HEK293 (cell line): ENCODE measurements around the gene ZC3HAV1L.

Source experiments
- CTCF ChIA-PET: fragments of 350-600 bp; formaldehyde crosslinking; extraction: SDS; loops from one replicate; lab custom pipeline; 2021; ENCODE audit warnings: antibody characterized with exemption; lab: Yijun Ruan, JAX
- POLR2A ChIA-PET: fragments of 300-600 bp; formaldehyde crosslinking; extraction: SDS; loops from one replicate; lab custom pipeline; 2020; ENCODE audit warnings: antibody characterized with exemption, inconsistent platforms; lab: Yijun Ruan, JAX
- H3K27ac ChIP-seq: fragments of 200-500 bp; sonication (Bioruptor generic); 2 replicates; pipeline ENCODE4 v1.5.1; 2014; ENCODE audit warnings: low read depth, low read length, control low read depth, inconsistent platforms; ENCODE audit errors: extremely low read depth
- H3K36me3 ChIP-seq, 2 experiments: fragments of 200-500 bp in 1 of 2; sonication (Bioruptor generic) in 1 of 2; 1 replicate in 1 of 2; 2 replicates in 1 of 2; pipeline ENCODE4 v1.5.1; 2014 to 2017; ENCODE audit warnings: inconsistent platforms in 2 of 2, low read length in 2 of 2; ENCODE audit not compliant: control insufficient read depth in 2 of 2, insufficient read depth in 1 of 2
- H3K4me1 ChIP-seq: fragments of 200-500 bp; sonication (Bioruptor generic); 2 replicates; pipeline ENCODE4 v1.5.1; 2014; ENCODE audit warnings: mild to moderate bottlenecking, low read length, inconsistent platforms; ENCODE audit not compliant: control insufficient read depth, insufficient read depth
- H3K4me3 ChIP-seq: 2 replicates; pipeline ENCODE4 v1.5.1; 2011; ENCODE audit warnings: low read depth, mild to moderate bottlenecking, control low read depth, low read length, moderate library complexity
- H3K9me3 ChIP-seq: fragments of 200-500 bp; sonication (Bioruptor generic); 2 replicates; pipeline ENCODE4 v1.5.1; 2014; ENCODE audit warnings: low read depth, low read length, inconsistent platforms; ENCODE audit not compliant: control insufficient read depth, insufficient read depth
- CTCF ChIP-seq: fragments of 450-650 bp; formaldehyde crosslinking; IDR thresholded peaks from 2 replicates; pipeline ENCODE4 v1.5.1; 2016; ENCODE audit warnings: missing biosample characterization, missing genetic modification characterization
- RBAK ChIP-seq: fragments of 450-650 bp; formaldehyde crosslinking; IDR thresholded peaks from 2 replicates; pipeline ENCODE4 v1.5.1; 2016; ENCODE audit warnings: missing biosample characterization, missing genetic modification characterization
- TSHZ1 ChIP-seq: fragments of 450-650 bp; formaldehyde crosslinking; IDR thresholded peaks from 2 replicates; pipeline ENCODE4 v1.5.1; 2016; ENCODE audit warnings: missing biosample characterization, missing genetic modification characterization, borderline replicate concordance
- ZBTB21 ChIP-seq: fragments of 450-650 bp; formaldehyde crosslinking; IDR thresholded peaks from 2 replicates; pipeline ENCODE4 v1.5.1; 2017; ENCODE audit warnings: missing biosample characterization, missing genetic modification characterization
- ZFP41 ChIP-seq: fragments of 450-650 bp; formaldehyde crosslinking; IDR thresholded peaks from 2 replicates; pipeline ENCODE4 v1.5.1; 2016; ENCODE audit warnings: missing biosample characterization, missing genetic modification characterization, borderline replicate concordance
- ZNF121 ChIP-seq: fragments of 450-650 bp; formaldehyde crosslinking; IDR thresholded peaks from 2 replicates; pipeline ENCODE4 v1.5.1; 2016; ENCODE audit warnings: missing biosample characterization, missing genetic modification characterization
- ZNF132 ChIP-seq: fragments of 450-650 bp; formaldehyde crosslinking; IDR thresholded peaks from 2 replicates; pipeline ENCODE4 v1.5.1; 2017; ENCODE audit warnings: missing biosample characterization, missing genetic modification characterization, borderline replicate concordance
- ZNF202 ChIP-seq: fragments of 450-650 bp; formaldehyde crosslinking; IDR thresholded peaks from 2 replicates; pipeline ENCODE4 v1.5.1; 2016; ENCODE audit warnings: missing biosample characterization, missing genetic modification characterization, borderline replicate concordance
- ZNF214 ChIP-seq: fragments of 450-650 bp; formaldehyde crosslinking; IDR thresholded peaks from 2 replicates; pipeline ENCODE4 v1.5.1; 2017; ENCODE audit warnings: missing biosample characterization, mild to moderate bottlenecking, missing genetic modification characterization, borderline replicate concordance
- ZNF341 ChIP-seq: fragments of 450-650 bp; formaldehyde crosslinking; IDR thresholded peaks from 2 replicates; pipeline ENCODE4; 2016; ENCODE audit warnings: low read depth, missing biosample characterization, missing genetic modification characterization
- ZNF366 ChIP-seq: fragments of 450-650 bp; formaldehyde crosslinking; conservative IDR thresholded peaks from 2 replicates; pipeline ENCODE4 v1.5.1; 2016; ENCODE audit warnings: missing biosample characterization, missing genetic modification characterization
- ZNF548 ChIP-seq: fragments of 450-650 bp; formaldehyde crosslinking; IDR thresholded peaks from 2 replicates; pipeline ENCODE4 v1.5.1; 2016; ENCODE audit warnings: missing biosample characterization, missing genetic modification characterization
- ZNF549 ChIP-seq: fragments of 450-650 bp; IDR thresholded peaks from 2 replicates; pipeline ENCODE4 v1.5.1; 2018; ENCODE audit warnings: missing biosample characterization, missing genetic modification characterization, mild to moderate bottlenecking, inconsistent platforms, moderate library complexity
- ZNF639 ChIP-seq: fragments of 450-650 bp; formaldehyde crosslinking; IDR thresholded peaks from 2 replicates; pipeline ENCODE4 v1.5.1; 2016; ENCODE audit warnings: missing biosample characterization, missing genetic modification characterization
- ZNF785 ChIP-seq: fragments of 450-650 bp; formaldehyde crosslinking; IDR thresholded peaks from 2 replicates; pipeline ENCODE4 v1.5.1; 2016; ENCODE audit warnings: missing biosample characterization, missing genetic modification characterization
- ZNF830 ChIP-seq: fragments of 450-650 bp; IDR thresholded peaks from 2 replicates; pipeline ENCODE4 v1.5.0; 2018; ENCODE audit warnings: missing biosample characterization, missing genetic modification characterization, low read depth, mild to moderate bottlenecking, moderate library complexity
- ZNF837 ChIP-seq: fragments of 450-650 bp; formaldehyde crosslinking; IDR thresholded peaks from 2 replicates; pipeline ENCODE4 v1.5.1; 2016; ENCODE audit warnings: missing biosample characterization, missing genetic modification characterization

ZC3HAV1L gene

GRCh38 chr7:139071680-139072079, 35.8 kb upstream of the ZC3HAV1L start:
- Histone ChIP-seq H3K36me3 (peaks cover 0 to 75% of the 10 kb centered on the region in 2 experiments; a peak in 2 of 3 replicates), H3K27ac (no peak overlapping the region), H3K4me1 (no peaks in the 10 kb centered on the region), H3K4me3 (no peak overlapping the region), H3K9me3 (no peaks in the 10 kb centered on the region)
- ChIA-PET CTCF (interaction anchor here (0.8 kb wide), 1 partner anchor 57 kb away, joined by 3 read pairs; no protein-coding TSS in a partner anchor), POLR2A (no interaction called here)
- TF ChIP-seq ZNF830 (tag by site-specific recombination) (no peak), ZNF549 (tag by site-specific recombination) (no peak), CTCF (no peak), RBAK (tag by site-specific recombination) (no peak), ZNF548 (tag by site-specific recombination) (no peak), ZNF202 (tag by site-specific recombination) (no peak), ZFP41 (tag by site-specific recombination) (no peak)

GRCh38 chr7:139068544-139069399, 32.9 kb upstream of the ZC3HAV1L start:
- TF ChIP-seq ZNF549 (tag by site-specific recombination), result no peak
- no peak for TF ChIP-seq ZNF214 (tag by site-specific recombination)
- no peak for TF ChIP-seq ZNF132 (tag by site-specific recombination)
- no peak for TF ChIP-seq ZNF341 (tag by site-specific recombination)
- TF ChIP-seq ZNF366 (tag by site-specific recombination), result no peak
- TF ChIP-seq ZBTB21 (tag by site-specific recombination), result no peak
- no peak for TF ChIP-seq TSHZ1 (tag by site-specific recombination)
- TF ChIP-seq ZNF837 (tag by site-specific recombination), result no peak
- no peak for TF ChIP-seq RBAK (tag by site-specific recombination)
- no peak for TF ChIP-seq ZNF639 (tag by site-specific recombination)
- no peak for TF ChIP-seq ZNF785
- no peak for TF ChIP-seq ZNF121
- Histone ChIP-seq H3K36me3 (peaks cover 0 to 86% of the 10 kb centered on the region in 2 experiments; a peak in 2 of 3 replicates), H3K4me3 (no peak overlapping the region), H3K27ac (no peak overlapping the region), H3K9me3 (no peaks in the 10 kb centered on the region), H3K4me1 (no peaks in the 10 kb centered on the region)
- ChIA-PET CTCF (interaction anchor here (0.6 kb wide), 1 partner anchor 160 kb away, joined by 3 read pairs; no protein-coding TSS in a partner anchor), POLR2A (interaction anchor here (0.6 kb wide), 1 partner anchor 48 kb away, joined by 7 read pairs; no protein-coding TSS in a partner anchor)
